K562 (cell line): ENCODE measurements around the gene KRR1. TPM values are rescaled to one million over a fixed set of nuclear protein-coding genes. Genes with fewer than 3 reads are reported as not detected.

ENCODE experiments used
- ATAC-seq: fragments of 200-7000 bp; cut with Tn5 transposase; 3 replicates; pipeline ENCODE4 v1.9.1; 2020; ENCODE audit warnings: moderate library complexity
- BruUV-seq: library from RNA; stranded (reverse); fragments of 400-500 nt; replicated peaks from 2 replicates; lab custom pipeline; 2021; lab: Mats Ljungman, UMichigan
- CTCF ChIA-PET: fragments of 300-600 bp; formaldehyde crosslinking; extraction: SDS; loops from one replicate; lab custom pipeline; 2021; ENCODE audit warnings: low intra/inter-chr PET ratio; lab: Yijun Ruan, JAX
- POLR2A ChIA-PET: fragments of 300-600, 350-650 bp; sonication (Branson Sonifier 250); formaldehyde crosslinking; extraction: SDS; loops from one replicate; lab custom pipeline; 2021; ENCODE audit warnings: antibody characterized with exemption, inconsistent platforms; lab: Yijun Ruan, JAX
- DNase-seq, 4 experiments: peaks; one replicate each; pipeline versions ENCODE4 v3.0.0 to v3.0.0-alpha.2; 2011 to 2018; ENCODE audit warnings: low spot score in 3 of 4, mixed read lengths in 3 of 4; ENCODE audit errors: extremely low read depth in 1 of 4
- FAIRE-seq: peaks from 2 replicates; lab custom pipeline; 2011; peaks lifted over from hg19 to GRCh38; lab: Jason Lieb, UNC
- H2AFZ ChIP-seq: 2 replicates; pipeline ENCODE4 v1.6.0; 2011; ENCODE audit warnings: low read depth, low read length, control low read depth, inconsistent platforms
- H3K27ac ChIP-seq: fragments of 200-600 bp; 3 replicates; pipeline ENCODE4 v1.8.0; 2011; ENCODE audit warnings: low read depth, mild to moderate bottlenecking, control low read depth, inconsistent platforms, low read length, moderate library complexity, mixed read lengths; ENCODE audit errors: extremely low read depth
- H3K27me3 ChIP-seq, 2 experiments: fragments of 300-600 bp in 1 of 2; 2 replicates in 1 of 2; 3 replicates in 1 of 2; pipeline versions ENCODE4 v1.6.0 to v1.8.0; 2011; ENCODE audit warnings: inconsistent platforms in 2 of 2, low read length in 2 of 2, mild to moderate bottlenecking in 1 of 2, mixed read lengths in 1 of 2, moderate library complexity in 1 of 2; ENCODE audit not compliant: control insufficient read depth in 2 of 2, insufficient read depth in 2 of 2
- H3K36me3 ChIP-seq: fragments of 300-600 bp; 3 replicates; pipeline ENCODE4 v1.8.0; 2011; ENCODE audit warnings: mild to moderate bottlenecking, low read length, inconsistent platforms; ENCODE audit not compliant: control insufficient read depth, insufficient read depth
- H3K4me1 ChIP-seq, 2 experiments: fragments of 200-600 bp in 1 of 2; replicated peaks in 1 of 2; 2 replicates in 1 of 2; 3 replicates in 1 of 2; pipeline versions ENCODE4 v1.5.1 to v1.8.0; 2011; ENCODE audit warnings: inconsistent platforms in 2 of 2, low read length in 2 of 2, mild to moderate bottlenecking in 1 of 2, mixed read lengths in 1 of 2, moderate library complexity in 1 of 2; ENCODE audit not compliant: control insufficient read depth in 2 of 2, insufficient read depth in 2 of 2
- H3K4me2 ChIP-seq: 2 replicates; pipeline ENCODE4 v1.6.1; 2011; ENCODE audit warnings: low read length, control low read depth, inconsistent platforms, mixed read lengths; ENCODE audit not compliant: insufficient read depth
- H3K4me3 ChIP-seq: fragments of 200-600 bp; sonication (generic), shearing (Covaris generic); 2 replicates; pipeline ENCODE4 v1.5.1; 2016; ENCODE audit warnings: control low read depth, inconsistent platforms
- H3K79me2 ChIP-seq: fragments of 200-600 bp; 3 replicates; pipeline ENCODE4 v1.8.0; 2011; ENCODE audit warnings: low read length, inconsistent platforms; ENCODE audit not compliant: control insufficient read depth, insufficient read depth
- H3K9ac ChIP-seq, 2 experiments: 2 replicates each; pipeline versions ENCODE4 v1.6.0 to v1.6.1; 2011; ENCODE audit warnings: low read depth in 2 of 2, low read length in 2 of 2, control low read depth in 1 of 2, inconsistent platforms in 1 of 2, mild to moderate bottlenecking in 1 of 2, mixed read lengths in 1 of 2; ENCODE audit not compliant: insufficient read depth in 1 of 2
- H3K9me1 ChIP-seq: one replicate; pipeline ENCODE4 v1.6.0; 2011; ENCODE audit warnings: inconsistent platforms, mild to moderate bottlenecking, low read length, moderate library complexity; ENCODE audit not compliant: control insufficient read depth, insufficient read depth
- H3K9me3 ChIP-seq: replicated peaks from 2 replicates; pipeline ENCODE4 v1.5.1; 2011; ENCODE audit warnings: low read depth, low read length, inconsistent platforms; ENCODE audit not compliant: control insufficient read depth, insufficient read depth
- H4K20me1 ChIP-seq: replicated peaks from 2 replicates; pipeline ENCODE4 v1.6.1; 2011; ENCODE audit warnings: low read length, inconsistent platforms, mixed read lengths; ENCODE audit not compliant: control insufficient read depth, insufficient read depth
- FOSL1 ChIP-seq: fragments of 200-800 bp; sonication (Bioruptor generic); conservative IDR thresholded peaks from 2 replicates; pipeline ENCODE4 v1.6.1; 2016; ENCODE audit warnings: missing genetic modification characterization, missing compliant biosample characterization
- FOXM1 ChIP-seq, 2 experiments: fragments of 450-650 bp in 1 of 2; sonication (generic) in 1 of 2; formaldehyde crosslinking in 1 of 2; IDR thresholded peaks; 2 replicates each; pipeline versions ENCODE4 v1.6.1 to v1.9.0; 2017 to 2022; ENCODE audit warnings: low read depth in 2 of 2, mild to moderate bottlenecking in 2 of 2, missing genetic modification reagents in 1 of 2, moderate library complexity in 1 of 2
- TCF3 ChIP-seq: sonication (generic); formaldehyde crosslinking; IDR thresholded peaks from 2 replicates; pipeline ENCODE4 v1.4.0; 2020; ENCODE audit warnings: mild to moderate bottlenecking, missing genetic modification reagents
- THRA ChIP-seq: fragments of 450-650 bp; IDR thresholded peaks from 2 replicates; pipeline ENCODE4 v1.6.1; 2017; ENCODE audit warnings: mild to moderate bottlenecking, moderate library complexity
- WGBS: fragments of 100-300 bp; shearing (Covaris generic); methylation state at CpG from one replicate; pipeline ENCODE4 v1.1.6; 2016; ENCODE audit warnings: low coverage, mixed read lengths; ENCODE audit not compliant: insufficient coverage; ENCODE audit errors: missing lambda C conversion rate; 5-methylcytosine and 5-hydroxymethylcytosine counted together
- in situ Hi-C: fragments of 300-500 bp; cut with MboI; formaldehyde crosslinking; loops from 4 replicates; pipeline ENCODE4 v1.15.0; 2018; ENCODE audit warnings: inconsistent platforms, mixed read lengths
- intact Hi-C: fragments of 100-400 bp; cut with micrococcal nuclease; formaldehyde crosslinking; loops from 2 replicates; pipeline ENCODE4 v1.14.2; 2022
- polyA plus RNA-seq, 8 experiments: library from polyadenylated mRNA; depleted of rRNA in 4 of 8; stranded (reverse) in 5 of 8; unstranded in 3 of 8; fragments of >200 nt; fragmentation: Nextera tagmentation in 2 of 8; fragmentation: Illumina TruSeq in 1 of 8; extraction: Ambion mirVana in 2 of 8; extraction: Trizol in 1 of 8; gene quantifications; 2 replicates each; pipeline versions ENCODE4 v1.2.1 to v1.2.3, GENCODE V29; 2011 to 2014; ENCODE audit warnings: inconsistent platforms in 1 of 8, missing spikeins in 1 of 8
- total RNA-seq, 7 experiments: library from RNA; depleted of rRNA in 6 of 7; stranded (reverse); fragments of >200 nt in 6 of 7; fragmentation: Illumina TruSeq in 2 of 7; extraction: Trizol in 2 of 7; gene quantifications; 2 replicates each; pipeline versions ENCODE4 v1.2.1 to v1.2.3, GENCODE V29; 2011 to 2021; ENCODE audit warnings: low replicate concordance in 1 of 7

The KRR1 gene
- total and polyA plus RNA-seq, 9 of the 15 experiments (the other 6 are each of a cell fraction or from before 2014, with no cell fraction given), result 42.6 to 102 (median 61.0) TPM

DNA sequence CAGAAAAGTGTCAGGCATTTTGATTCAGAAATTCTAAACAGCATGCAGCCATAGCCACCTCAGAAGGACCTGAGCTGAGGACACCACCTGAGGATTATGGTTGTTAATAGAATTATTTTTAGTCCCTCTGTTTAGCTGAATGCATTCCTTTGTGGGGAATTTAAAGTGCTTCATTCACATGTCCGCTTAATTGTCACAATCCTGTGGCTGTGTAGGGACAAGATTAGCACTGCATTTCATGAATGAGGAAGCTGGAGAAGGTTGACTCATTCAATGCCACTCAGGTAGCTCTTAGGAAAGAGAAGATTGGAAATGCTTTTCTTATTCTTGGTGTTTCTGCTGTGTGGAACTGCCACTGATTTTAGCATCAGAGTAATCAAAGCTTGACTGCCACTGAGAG is 42.0 kb upstream of the KRR1 start:
- in situ Hi-C loops, result no loop called here
- Histone ChIP-seq H3K9me3 (no peaks in the 10 kb centered on the region; the same call in 1 of the 2 replicates), H3K4me3 (no peak overlapping the region), H3K79me2 (no peaks in the 10 kb centered on the region), H4K20me1 (no peaks in the 10 kb centered on the region), H3K27ac (no peak overlapping the region), H3K27me3 (peaks cover 0 to 2% of the 10 kb centered on the region in 2 experiments; a peak in 2 of 5 replicates), H2AFZ (no peak overlapping the region), H3K36me3 (no peaks in the 10 kb centered on the region), H3K4me2 (no peak overlapping the region), H3K9me1 (no peaks in the 10 kb centered on the region), H3K9ac (no peak overlapping the region), H3K4me1 (no peaks in the 10 kb centered on the region)
- DNase-seq (peak in 1 of 4 experiments; percentile 2), ATAC-seq (no peak), FAIRE-seq (no peak)
- BruUV-seq, result no TSS peak
- intact Hi-C loops, result no loop called here
- POLR2A ChIA-PET, result interaction anchor here (1.4 kb wide), 1 partner anchor 10 kb away, joined by 5 read pairs; no protein-coding TSS in a partner anchor
- 0% methylated on average over 1 of the region's 1 CpG for WGBS
- TF ChIP-seq TCF3 (CRISPR knock-in tag) (0 out of 2 replicates have a peak, but pooled peaks have one; percentile 11), THRA (no peak), FOSL1 (peak; percentile 63), FOXM1 (IDR thresholded peaks at IDR 0.05; ENCODE audit: low read depth) (no peak), FOXM1 (CRISPR knock-in tag; IDR thresholded peaks at IDR 0.05; ENCODE audit: low read depth) (no peak)
- CTCF ChIA-PET, result no interaction called here
